ENCODE data around the gene CBX7.
A peak's percentile ranks its signal among the peaks of the same experiment; 100 is the strongest.

The CBX7 gene

GRCh38 chr22:39098026-39098425 lies 54.5 kb downstream of the CBX7 start:
- H3K36me3 ChIP-seq (ENCODE audit: control insufficient read depth, insufficient read depth, low read length): no peaks in the 10 kb centered on the region
- H3K56ac ChIP-seq (ENCODE audit: low read length): peak overlapping the region; percentile 70
- peak; percentile 62 for DNase-seq
- H3K18ac ChIP-seq (ENCODE audit: low read length): peak overlapping the region; percentile 8
- H2BK5ac ChIP-seq (ENCODE audit: low read length): no peak overlapping the region
- WGBS (ENCODE audit: extremely low coverage, insufficient coverage, low lambda C conversion rate): no CpG with 5 or more reads among the region's 6 CpGs
- no peak overlapping the region for H3K23ac ChIP-seq (ENCODE audit: low read length)
- H3K27ac ChIP-seq (ENCODE audit: low read depth, low read length): no peak overlapping the region
- no peak overlapping the region for H3K4ac ChIP-seq (ENCODE audit: low read depth, low read length)
- no peak overlapping the region for H3K4me3 ChIP-seq (ENCODE audit: low read length)
- no peak overlapping the region for H4K5ac ChIP-seq (ENCODE audit: low read length)
- no peaks in the 10 kb centered on the region for H3K79me2 ChIP-seq (ENCODE audit: control insufficient read depth, insufficient read depth, low read length)
- H2AK5ac ChIP-seq (ENCODE audit: low read length): no peak overlapping the region
- H3K79me1 ChIP-seq (ENCODE audit: low read length): no peaks in the 10 kb centered on the region
- H3K9ac ChIP-seq (ENCODE audit: low read length): peak overlapping the region; percentile 14
- no peak overlapping the region for H3K4me2 ChIP-seq (ENCODE audit: low read length)
- H3K27me3 ChIP-seq (ENCODE audit: insufficient read depth, low read length, poor library complexity): no peaks in the 10 kb centered on the region
- no peak overlapping the region for H4K8ac ChIP-seq (ENCODE audit: low read depth, low read length)
- H2BK15ac ChIP-seq (replicated peaks; ENCODE audit: low read depth): no peak overlapping the region
- H2BK120ac ChIP-seq (ENCODE audit: low read depth, low read length): no peak overlapping the region
- peaks cover 6% of the 10 kb centered on the region for H3K4me1 ChIP-seq (ENCODE audit: control insufficient read depth, low read depth, low read length)

- Histone ChIP-seq H3K23ac (ENCODE audit: low read length) (no peak within 1 kb of the TSS), H3K56ac (ENCODE audit: low read length) (peak within 1 kb of the TSS; percentile 70), H3K79me1 (ENCODE audit: low read length) (no peaks in the 10 kb centered on the region), H3K4me2 (ENCODE audit: low read length) (no peak within 1 kb of the TSS), H3K18ac (ENCODE audit: low read length) (peak within 1 kb of the TSS; percentile 8), H3K79me2 (ENCODE audit: control insufficient read depth, insufficient read depth, low read length) (no peaks in the 10 kb centered on the region), H4K5ac (ENCODE audit: low read length) (no peak within 1 kb of the TSS), H2BK120ac (ENCODE audit: low read depth, low read length) (no peak within 1 kb of the TSS), H3K9ac (ENCODE audit: low read length) (peak within 1 kb of the TSS; percentile 14), H2BK5ac (ENCODE audit: low read length) (no peak within 1 kb of the TSS), H3K4ac (ENCODE audit: low read depth, low read length) (peak within 1 kb of the TSS; percentile 17), H3K4me3 (ENCODE audit: low read length) (no peak within 1 kb of the TSS), H3K4me1 (ENCODE audit: control insufficient read depth, low read depth, low read length) (peaks cover 6% of the 10 kb centered on the region), H4K8ac (ENCODE audit: low read depth, low read length) (no peak within 1 kb of the TSS), H3K27ac (ENCODE audit: low read depth, low read length) (peak within 1 kb of the TSS; percentile 9), H3K36me3 (ENCODE audit: control insufficient read depth, insufficient read depth, low read length) (no peaks in the 10 kb centered on the region), H3K27me3 (ENCODE audit: insufficient read depth, low read length, poor library complexity) (no peaks in the 10 kb centered on the region), H2AK5ac (ENCODE audit: low read length) (peak within 1 kb of the TSS; percentile 76), H2BK15ac (replicated peaks; ENCODE audit: low read depth) (no peak within 1 kb of the TSS)
- no CpG with 5 or more reads among the region's 9 CpGs for WGBS (ENCODE audit: extremely low coverage, insufficient coverage, low lambda C conversion rate)
- DNase-seq: no peak
These were observed 55.1 kb downstream of the CBX7 start, which contains the start of gene APOBEC3H for GRCh38 chr22:39097098-39098020. TSS of gene APOBEC3H (plus strand) at chr22:39097244. CDS start at chr22:39100279, 3,035 bp downstream.

GRCh38 chr22:39095971-39096370 lies 56.5 kb downstream of the CBX7 start:
- no peak overlapping the region for H3K18ac ChIP-seq (ENCODE audit: low read length)
- no peak overlapping the region for H4K8ac ChIP-seq (ENCODE audit: low read depth, low read length)
- no peak overlapping the region for H3K27ac ChIP-seq (ENCODE audit: low read depth, low read length)
- no peaks in the 10 kb centered on the region for H3K27me3 ChIP-seq (ENCODE audit: insufficient read depth, low read length, poor library complexity)
- no peak overlapping the region for H2BK15ac ChIP-seq (replicated peaks; ENCODE audit: low read depth)
- DNase-seq: no peak
- H3K79me1 ChIP-seq (ENCODE audit: low read length): no peaks in the 10 kb centered on the region
- H3K4ac ChIP-seq (ENCODE audit: low read depth, low read length): no peak overlapping the region
- no peak overlapping the region for H2BK5ac ChIP-seq (ENCODE audit: low read length)
- no peak overlapping the region for H3K4me3 ChIP-seq (ENCODE audit: low read length)
- no peak overlapping the region for H3K9ac ChIP-seq (ENCODE audit: low read length)
- H3K4me2 ChIP-seq (ENCODE audit: low read length): no peak overlapping the region
- H3K36me3 ChIP-seq (ENCODE audit: control insufficient read depth, insufficient read depth, low read length): no peaks in the 10 kb centered on the region
- H3K23ac ChIP-seq (ENCODE audit: low read length): no peak overlapping the region
- WGBS (ENCODE audit: extremely low coverage, insufficient coverage, low lambda C conversion rate): no CpG with 5 or more reads among the region's 3 CpGs
- no peak overlapping the region for H2BK120ac ChIP-seq (ENCODE audit: low read depth, low read length)
- no peaks in the 10 kb centered on the region for H3K79me2 ChIP-seq (ENCODE audit: control insufficient read depth, insufficient read depth, low read length)
- H3K4me1 ChIP-seq (ENCODE audit: control insufficient read depth, low read depth, low read length): peaks cover 5% of the 10 kb centered on the region
- peak overlapping the region; percentile 76 for H2AK5ac ChIP-seq (ENCODE audit: low read length)
- no peak overlapping the region for H4K5ac ChIP-seq (ENCODE audit: low read length)
- no peak overlapping the region for H3K56ac ChIP-seq (ENCODE audit: low read length)

GRCh38 chr22:39094717-39095389 lies 57.6 kb downstream of the CBX7 start:
- Histone ChIP-seq H2BK5ac (ENCODE audit: low read length) (no peak overlapping the region), H3K23ac (ENCODE audit: low read length) (no peak overlapping the region), H2BK120ac (ENCODE audit: low read depth, low read length) (no peak overlapping the region), H3K4ac (ENCODE audit: low read depth, low read length) (no peak overlapping the region), H3K27me3 (ENCODE audit: insufficient read depth, low read length, poor library complexity) (no peaks in the 10 kb centered on the region), H3K18ac (ENCODE audit: low read length) (no peak overlapping the region), H3K4me3 (ENCODE audit: low read length) (no peak overlapping the region), H3K79me1 (ENCODE audit: low read length) (no peaks in the 10 kb centered on the region), H3K4me1 (ENCODE audit: control insufficient read depth, low read depth, low read length) (peaks cover 5% of the 10 kb centered on the region), H3K36me3 (ENCODE audit: control insufficient read depth, insufficient read depth, low read length) (no peaks in the 10 kb centered on the region), H3K9ac (ENCODE audit: low read length) (no peak overlapping the region), H2AK5ac (ENCODE audit: low read length) (no peak overlapping the region), H2BK15ac (replicated peaks; ENCODE audit: low read depth) (no peak overlapping the region), H3K4me2 (ENCODE audit: low read length) (no peak overlapping the region), H3K79me2 (ENCODE audit: control insufficient read depth, insufficient read depth, low read length) (no peaks in the 10 kb centered on the region), H3K27ac (ENCODE audit: low read depth, low read length) (no peak overlapping the region), H3K56ac (ENCODE audit: low read length) (no peak overlapping the region), H4K8ac (ENCODE audit: low read depth, low read length) (no peak overlapping the region), H4K5ac (ENCODE audit: low read length) (no peak overlapping the region)
- DNase-seq: peak; percentile 64
- WGBS (ENCODE audit: extremely low coverage, insufficient coverage, low lambda C conversion rate): no CpG with 5 or more reads among the region's 14 CpGs

- H2BK15ac ChIP-seq (replicated peaks; ENCODE audit: low read depth): no peak overlapping the region
- no peak overlapping the region for H4K5ac ChIP-seq (ENCODE audit: low read length)
- H3K4me2 ChIP-seq (ENCODE audit: low read length): no peak overlapping the region
- H3K23ac ChIP-seq (ENCODE audit: low read length): no peak overlapping the region
- peak overlapping the region; percentile 42 for H3K56ac ChIP-seq (ENCODE audit: low read length)
- DNase-seq: no peak
- no peak overlapping the region for H3K18ac ChIP-seq (ENCODE audit: low read length)
- WGBS (ENCODE audit: extremely low coverage, insufficient coverage, low lambda C conversion rate): 100% methylated on average over 1 of the region's 8 CpGs
- H2BK120ac ChIP-seq (ENCODE audit: low read depth, low read length): no peak overlapping the region
- no peaks in the 10 kb centered on the region for H3K36me3 ChIP-seq (ENCODE audit: control insufficient read depth, insufficient read depth, low read length)
- H3K79me1 ChIP-seq (ENCODE audit: low read length): no peaks in the 10 kb centered on the region
- no peaks in the 10 kb centered on the region for H3K79me2 ChIP-seq (ENCODE audit: control insufficient read depth, insufficient read depth, low read length)
- peaks cover 2% of the 10 kb centered on the region for H3K4me1 ChIP-seq (ENCODE audit: control insufficient read depth, low read depth, low read length)
- H3K27me3 ChIP-seq (ENCODE audit: insufficient read depth, low read length, poor library complexity): no peaks in the 10 kb centered on the region
- no peak overlapping the region for H3K4me3 ChIP-seq (ENCODE audit: low read length)
- no peak overlapping the region for H3K4ac ChIP-seq (ENCODE audit: low read depth, low read length)
- no peak overlapping the region for H4K8ac ChIP-seq (ENCODE audit: low read depth, low read length)
- no peak overlapping the region for H2BK5ac ChIP-seq (ENCODE audit: low read length)
- H3K27ac ChIP-seq (ENCODE audit: low read depth, low read length): no peak overlapping the region
- no peak overlapping the region for H3K9ac ChIP-seq (ENCODE audit: low read length)
- no peak overlapping the region for H2AK5ac ChIP-seq (ENCODE audit: low read length)
These were observed 60.2 kb downstream of the CBX7 start for GRCh38 chr22:39092111-39092862.

Measured in mesendoderm (in vitro differentiated cells).